ENCODE data around the gene SRGAP2C.
"Not testable (repeated sequence)": the region's sequence is repeated elsewhere in the genome, so short reads cannot be mapped to it uniquely, and the experiment has no call there.

Gene SRGAP2C

DNA sequence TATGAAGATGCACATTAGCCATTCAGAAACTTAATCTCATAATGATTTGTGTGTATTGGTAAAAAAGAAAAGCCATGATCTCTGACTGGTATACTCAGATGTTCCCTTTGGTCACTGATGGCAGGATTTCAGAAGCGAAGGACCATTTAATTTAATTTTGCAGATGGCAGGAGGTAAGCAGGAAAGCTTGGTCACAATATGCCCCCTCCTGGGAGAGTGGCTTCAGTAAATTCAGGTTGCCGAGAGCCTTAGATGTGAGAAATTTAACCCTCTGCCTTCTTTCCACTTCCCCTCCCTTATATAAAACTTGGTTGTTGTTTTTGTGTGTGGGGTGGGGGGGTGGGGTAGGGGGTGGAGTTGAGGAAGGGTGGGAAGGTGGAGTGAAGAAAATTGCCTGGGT is 72.9 kb downstream of the SRGAP2C start:
- POLR2A ChIA-PET (ENCODE audit: low non-redundant PET); CTCF ChIA-PET; H3K27ac ChIP-seq; DNase-seq (ENCODE audit: low spot score): not testable (repeated sequence)

DNA sequence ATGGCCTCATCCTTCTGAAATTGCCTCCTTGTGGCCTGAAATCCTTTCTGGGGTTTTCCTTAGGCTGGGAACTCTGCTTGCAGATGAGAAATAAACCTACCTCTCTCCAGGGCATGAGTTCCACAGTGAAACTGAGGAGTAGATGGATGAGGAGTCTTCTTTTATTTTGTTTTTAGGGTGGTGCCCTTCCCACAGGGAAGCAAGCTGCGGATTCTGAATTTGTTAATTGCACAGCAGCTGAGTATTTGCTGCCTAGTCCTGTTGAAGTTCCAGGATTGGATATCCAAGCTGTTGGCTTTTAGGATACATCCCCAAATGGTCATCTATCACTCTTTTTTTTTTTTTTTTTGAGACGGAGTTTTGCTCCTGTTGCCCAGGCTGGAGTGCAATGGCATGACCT is 73.4 kb downstream of the SRGAP2C start:
- H3K27ac ChIP-seq; CTCF ChIA-PET; POLR2A ChIA-PET (ENCODE audit: low non-redundant PET); DNase-seq (ENCODE audit: low spot score): not testable (repeated sequence)

DNA sequence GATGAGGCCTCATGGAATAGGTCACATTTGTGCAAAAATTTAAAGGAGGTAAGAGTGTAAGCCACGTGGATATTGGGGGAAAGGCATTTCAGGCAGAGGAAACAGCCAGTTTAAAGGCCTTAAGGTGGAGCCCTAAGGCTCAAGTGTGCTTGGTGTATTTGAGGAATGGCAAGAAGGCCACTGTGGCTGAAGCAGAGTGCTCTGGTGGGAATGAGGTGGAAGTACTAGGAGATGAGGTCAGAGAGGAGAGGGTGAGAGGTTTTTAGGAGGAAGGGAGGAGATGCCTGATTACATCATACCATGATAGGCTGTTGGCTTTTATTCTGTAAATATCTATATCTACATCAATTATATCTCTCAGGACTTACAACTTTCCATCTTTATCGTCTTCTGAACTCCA is 75.4 kb downstream of the SRGAP2C start:
- CTCF ChIA-PET; H3K27ac ChIP-seq; DNase-seq (ENCODE audit: low spot score); POLR2A ChIA-PET (ENCODE audit: low non-redundant PET): not testable (repeated sequence)

DNA sequence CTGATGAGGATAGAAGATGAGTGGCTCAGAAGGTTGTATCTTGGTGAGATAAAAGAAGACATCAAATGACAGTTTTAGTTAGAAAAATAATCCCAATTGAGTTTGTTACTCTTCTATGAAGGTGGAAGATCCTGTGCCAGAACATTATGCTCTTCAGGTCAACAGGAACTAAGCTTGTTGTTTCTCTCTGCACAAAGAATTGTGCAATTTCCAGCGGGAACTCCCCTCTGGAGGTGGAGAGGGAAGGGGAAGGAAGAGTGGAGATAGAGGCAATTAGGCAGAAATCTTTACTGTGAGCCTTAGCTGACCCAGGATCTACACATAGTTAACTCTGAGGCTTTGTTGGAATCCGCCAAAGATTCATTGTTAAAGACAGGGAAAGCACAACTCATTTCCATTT is 77.4 kb downstream of the SRGAP2C start:
- H3K27ac ChIP-seq; DNase-seq (ENCODE audit: low spot score); CTCF ChIA-PET; POLR2A ChIA-PET (ENCODE audit: low non-redundant PET): not testable (repeated sequence)

DNA sequence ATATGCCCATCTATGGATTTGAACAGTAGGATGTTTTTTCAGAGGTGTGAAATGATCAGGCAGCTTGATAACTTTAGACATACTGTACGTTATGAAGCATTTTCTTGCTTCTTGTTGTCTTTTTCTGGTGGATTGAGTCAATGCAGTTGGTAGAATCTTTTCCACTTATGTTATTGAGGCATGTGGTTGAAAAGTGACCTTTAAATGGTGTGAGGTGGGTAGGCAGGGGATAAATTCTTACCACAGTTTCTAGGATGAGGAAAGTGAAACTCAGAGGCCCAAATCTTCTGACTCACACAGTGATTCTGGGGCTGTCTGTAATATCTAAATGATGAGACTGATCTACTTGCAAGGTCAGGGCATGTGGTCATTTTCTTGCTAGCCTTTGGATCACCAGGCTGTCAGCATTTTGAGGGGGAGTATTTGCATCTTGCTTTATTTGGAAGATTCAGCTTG is 79.0 kb downstream of the SRGAP2C start:
- DNase-seq (ENCODE audit: low spot score); H3K27ac ChIP-seq; CTCF ChIA-PET; POLR2A ChIA-PET (ENCODE audit: low non-redundant PET): not testable (repeated sequence)

DNA sequence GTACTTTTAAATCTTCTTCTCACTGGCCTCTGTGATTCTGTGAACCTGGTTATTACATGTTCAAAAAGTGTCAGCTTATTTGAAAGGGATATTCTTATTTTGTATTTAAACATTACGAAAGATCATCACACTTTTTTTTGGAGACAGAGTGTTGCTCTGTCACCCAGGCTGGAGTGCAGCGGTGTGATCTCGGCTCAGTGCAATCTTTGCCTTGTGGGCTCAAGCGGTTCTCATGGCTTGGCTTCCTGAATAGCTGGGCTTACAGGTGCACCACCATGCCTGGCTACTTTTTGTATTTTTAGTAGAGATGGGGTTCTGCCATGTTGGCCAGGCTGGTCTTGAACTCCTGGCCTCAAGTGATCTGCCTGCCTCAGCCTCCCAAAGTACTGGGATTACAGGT is 82.3 kb downstream of the SRGAP2C start:
- POLR2A ChIA-PET (ENCODE audit: low non-redundant PET); CTCF ChIA-PET; H3K27ac ChIP-seq; DNase-seq (ENCODE audit: low spot score): not testable (repeated sequence)

DNA sequence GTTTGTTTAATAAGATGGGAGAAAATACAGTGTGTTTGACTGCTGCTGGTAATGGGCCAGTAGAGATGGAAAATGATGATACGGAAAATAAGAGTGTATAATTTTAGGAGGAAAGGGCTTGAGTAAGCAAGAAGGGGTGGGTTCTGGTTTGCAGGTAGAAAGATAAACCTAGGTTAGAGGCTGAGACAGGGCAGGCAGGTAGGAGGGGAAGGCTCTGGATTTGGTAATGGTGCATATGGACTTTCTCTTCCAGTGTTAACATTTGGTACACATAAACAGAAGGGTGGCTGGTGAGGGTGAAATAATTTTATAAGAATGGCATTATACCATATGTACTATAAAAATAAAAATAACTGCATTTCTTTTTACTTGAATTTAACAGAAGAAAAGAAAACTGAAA is 84.5 kb downstream of the SRGAP2C start:
- H3K27ac ChIP-seq; DNase-seq (ENCODE audit: low spot score); POLR2A ChIA-PET (ENCODE audit: low non-redundant PET); CTCF ChIA-PET: not testable (repeated sequence)

DNA sequence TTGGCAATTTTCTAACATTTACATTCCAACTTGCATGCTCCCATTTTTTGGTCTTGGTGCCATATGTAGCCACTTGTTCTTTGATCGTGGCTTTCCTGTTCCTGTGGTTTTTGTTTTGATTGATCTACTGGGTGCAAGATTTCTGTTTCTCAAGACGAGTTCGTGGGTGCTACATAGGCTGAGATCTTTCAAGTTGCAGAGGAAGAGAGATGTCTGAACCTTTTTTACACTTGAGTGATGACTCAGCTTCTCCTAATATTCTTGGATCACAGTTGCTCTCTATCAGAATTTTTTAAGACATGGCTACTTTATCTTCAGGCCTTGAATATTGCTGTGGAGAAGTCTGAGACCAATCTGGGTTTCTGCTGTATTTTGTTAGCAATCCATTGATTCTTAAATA is 85.2 kb downstream of the SRGAP2C start:
- CTCF ChIA-PET; DNase-seq (ENCODE audit: low spot score); POLR2A ChIA-PET (ENCODE audit: low non-redundant PET); H3K27ac ChIP-seq: not testable (repeated sequence)

DNA sequence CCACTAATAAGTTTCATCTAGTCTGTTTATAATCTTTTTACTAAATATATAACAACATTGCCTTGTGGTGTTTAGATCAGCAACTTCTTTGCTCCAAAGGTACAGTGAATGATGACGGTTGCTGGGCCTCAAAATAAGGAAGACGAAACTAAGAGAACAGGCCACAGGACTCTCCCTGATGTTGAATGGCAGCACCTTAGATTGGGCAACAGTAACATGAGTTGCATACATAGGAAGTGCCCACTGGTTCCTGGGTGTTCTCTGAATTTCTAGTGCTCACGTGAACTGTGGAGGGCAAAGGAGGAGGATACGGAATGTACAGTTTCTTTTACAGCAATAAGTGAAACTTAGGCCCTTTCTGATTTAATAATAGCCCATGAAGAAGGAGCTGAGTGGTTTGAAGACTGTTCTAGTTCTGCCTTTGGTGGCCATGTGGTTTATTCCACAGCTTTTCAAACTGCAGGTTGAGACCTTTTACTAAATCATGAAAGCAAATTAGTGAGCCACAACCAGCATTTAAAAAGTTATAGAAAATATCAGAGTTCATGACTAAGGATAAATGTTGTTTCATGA is 86.5 kb downstream of the SRGAP2C start:
- POLR2A ChIA-PET (ENCODE audit: low non-redundant PET); H3K27ac ChIP-seq; DNase-seq (ENCODE audit: low spot score); CTCF ChIA-PET: not testable (repeated sequence)

DNA sequence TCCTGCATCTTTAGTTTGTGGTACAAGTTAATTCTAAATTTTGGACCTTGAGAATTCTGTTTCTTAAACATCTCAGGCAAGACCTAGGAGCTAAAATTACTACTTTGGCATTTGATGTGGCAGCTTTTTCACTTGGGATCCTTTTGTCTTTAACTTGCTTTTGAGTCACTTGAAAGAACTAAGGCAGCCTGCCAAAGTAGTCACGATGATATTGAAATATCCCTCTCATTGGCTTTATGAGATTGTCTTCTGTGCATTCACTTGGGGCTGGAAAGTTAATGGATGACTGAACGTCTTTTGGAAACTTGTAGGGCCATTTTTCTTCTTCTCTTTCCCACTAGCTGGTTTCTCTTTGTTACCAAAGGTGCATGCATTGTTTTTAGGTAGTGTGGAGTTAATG is 90.7 kb downstream of the SRGAP2C start:
- DNase-seq (ENCODE audit: low spot score); H3K27ac ChIP-seq; CTCF ChIA-PET; POLR2A ChIA-PET (ENCODE audit: low non-redundant PET): not testable (repeated sequence)

DNA sequence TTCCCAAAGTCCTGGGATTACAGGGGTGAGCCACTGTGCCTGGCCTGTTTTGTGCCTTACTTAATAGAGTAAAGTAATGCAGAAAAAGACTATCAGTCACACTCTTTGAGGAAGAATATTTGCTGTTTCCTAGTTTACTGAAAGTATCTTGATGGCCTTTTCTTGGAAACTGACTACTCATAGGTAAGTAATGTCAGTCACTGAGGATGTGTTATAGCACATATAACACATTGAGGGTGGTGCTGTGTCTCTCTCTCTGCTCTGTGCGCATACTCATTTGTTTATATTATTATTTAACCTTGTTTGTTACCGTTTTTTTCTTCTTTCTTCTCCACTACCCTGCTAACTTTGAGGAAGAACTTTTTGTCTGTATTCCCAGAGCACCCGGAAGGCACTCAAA is 93.4 kb downstream of the SRGAP2C start:
- CTCF ChIA-PET; DNase-seq (ENCODE audit: low spot score); H3K27ac ChIP-seq; POLR2A ChIA-PET (ENCODE audit: low non-redundant PET): not testable (repeated sequence)

DNA sequence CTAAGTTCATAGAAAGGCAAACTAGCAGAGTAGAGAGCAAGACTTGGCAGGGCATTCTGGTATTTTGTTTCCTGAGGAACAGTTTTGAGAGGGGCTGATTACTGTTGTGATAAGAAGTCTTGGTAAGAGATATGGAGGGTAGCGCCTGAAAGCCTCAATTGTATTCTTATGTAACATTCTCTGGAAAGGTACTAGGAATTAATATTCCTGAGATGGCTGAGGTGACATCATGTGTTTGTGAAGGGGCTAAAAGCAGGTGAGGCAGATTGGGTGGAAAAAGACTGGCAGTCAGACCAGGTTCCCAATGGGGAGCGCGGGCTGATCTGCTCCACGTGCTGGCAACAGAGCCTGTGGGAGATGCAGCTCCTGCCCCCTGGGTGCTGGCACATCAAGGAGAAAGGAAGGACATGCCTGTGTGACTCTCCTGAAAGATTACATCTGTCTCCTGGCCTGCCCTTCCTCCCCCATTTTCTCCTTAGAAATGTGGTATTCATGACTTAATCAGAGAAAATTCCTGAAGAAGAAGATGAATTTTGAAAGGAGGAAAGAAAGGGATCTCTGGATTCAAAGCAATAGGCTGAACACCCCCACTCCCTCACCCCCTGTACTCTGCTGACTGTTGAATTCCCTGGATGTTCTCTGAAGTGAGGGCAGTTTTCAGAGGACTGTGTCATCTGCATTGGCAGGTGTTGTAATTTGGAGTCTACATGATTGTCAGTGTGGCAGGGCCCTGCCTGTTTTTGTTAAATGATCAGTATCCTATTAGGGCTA is 94.2 kb downstream of the SRGAP2C start:
- POLR2A ChIA-PET (ENCODE audit: low non-redundant PET); H3K27ac ChIP-seq; CTCF ChIA-PET; DNase-seq (ENCODE audit: low spot score): not testable (repeated sequence)

DNA sequence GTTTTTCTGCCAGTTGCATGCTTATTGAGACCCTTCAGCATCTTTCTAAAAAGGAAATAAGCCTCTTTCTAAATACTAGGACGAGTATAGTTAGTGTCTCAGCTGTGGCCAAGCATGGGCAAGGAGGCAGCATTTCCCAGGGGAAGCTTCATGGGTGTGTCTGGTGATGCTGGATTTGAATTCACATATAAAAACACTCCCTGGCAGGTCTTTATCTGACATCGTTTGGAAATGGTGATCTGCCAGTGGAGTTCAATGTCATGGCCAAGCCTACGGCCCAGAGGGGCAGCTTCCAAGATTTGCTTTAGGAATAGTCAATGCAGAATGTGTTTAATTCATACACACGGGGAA is 94.7 kb downstream of the SRGAP2C start:
- CTCF ChIA-PET; POLR2A ChIA-PET (ENCODE audit: low non-redundant PET); DNase-seq (ENCODE audit: low spot score); H3K27ac ChIP-seq: not testable (repeated sequence)

DNA sequence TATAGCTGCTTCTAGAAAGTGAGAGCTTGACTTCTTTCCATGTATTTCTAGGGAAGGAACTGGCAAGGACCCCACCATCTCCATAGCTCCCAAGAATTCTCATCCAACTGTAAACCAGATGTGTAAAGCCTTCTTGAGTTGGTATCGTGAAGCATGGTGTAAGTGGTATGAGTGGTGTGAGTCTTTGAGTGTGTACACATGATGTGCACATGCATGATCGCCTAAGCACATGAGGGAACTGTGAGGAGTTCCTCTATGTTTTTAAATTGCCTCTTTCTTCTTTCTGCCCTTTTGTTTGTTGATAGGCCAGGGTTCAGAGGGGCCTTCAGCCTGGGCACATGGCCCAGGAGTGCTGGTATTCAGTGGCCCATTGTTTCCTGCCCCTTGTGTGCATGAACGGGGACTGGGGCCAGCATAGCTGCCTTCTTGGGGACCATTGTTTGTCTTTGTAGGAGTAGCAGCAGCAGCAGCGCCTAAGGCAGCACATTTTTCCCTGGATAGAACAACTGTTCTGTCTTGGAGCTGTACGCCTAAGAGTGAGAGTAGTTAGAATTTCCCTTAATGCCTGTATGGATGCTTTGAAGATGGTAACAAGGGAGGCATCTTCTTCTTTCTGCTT is 96.0 kb downstream of the SRGAP2C start:
- DNase-seq (ENCODE audit: low spot score); CTCF ChIA-PET; POLR2A ChIA-PET (ENCODE audit: low non-redundant PET); H3K27ac ChIP-seq: not testable (repeated sequence)

DNA sequence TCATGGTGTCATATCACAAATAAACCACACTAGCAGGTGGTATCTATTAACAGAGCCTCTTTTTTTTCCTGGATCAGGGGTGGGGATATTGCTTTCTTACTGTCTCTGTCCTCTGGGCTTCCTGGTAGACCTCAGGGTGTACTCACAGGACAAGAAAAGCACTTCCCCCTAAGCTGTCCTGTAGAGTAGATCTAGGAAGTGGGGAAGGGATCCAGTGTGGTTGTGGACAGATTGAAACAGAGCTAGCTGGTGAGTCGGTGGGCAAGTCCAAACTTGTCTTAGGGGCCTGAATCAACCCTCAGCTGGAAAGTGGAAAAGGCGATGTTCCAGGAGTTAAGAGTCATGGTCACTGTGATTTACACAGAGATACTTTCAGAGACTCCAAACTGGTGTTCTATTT is 96.7 kb downstream of the SRGAP2C start:
- H3K27ac ChIP-seq; CTCF ChIA-PET; POLR2A ChIA-PET (ENCODE audit: low non-redundant PET); DNase-seq (ENCODE audit: low spot score): not testable (repeated sequence)

DNA sequence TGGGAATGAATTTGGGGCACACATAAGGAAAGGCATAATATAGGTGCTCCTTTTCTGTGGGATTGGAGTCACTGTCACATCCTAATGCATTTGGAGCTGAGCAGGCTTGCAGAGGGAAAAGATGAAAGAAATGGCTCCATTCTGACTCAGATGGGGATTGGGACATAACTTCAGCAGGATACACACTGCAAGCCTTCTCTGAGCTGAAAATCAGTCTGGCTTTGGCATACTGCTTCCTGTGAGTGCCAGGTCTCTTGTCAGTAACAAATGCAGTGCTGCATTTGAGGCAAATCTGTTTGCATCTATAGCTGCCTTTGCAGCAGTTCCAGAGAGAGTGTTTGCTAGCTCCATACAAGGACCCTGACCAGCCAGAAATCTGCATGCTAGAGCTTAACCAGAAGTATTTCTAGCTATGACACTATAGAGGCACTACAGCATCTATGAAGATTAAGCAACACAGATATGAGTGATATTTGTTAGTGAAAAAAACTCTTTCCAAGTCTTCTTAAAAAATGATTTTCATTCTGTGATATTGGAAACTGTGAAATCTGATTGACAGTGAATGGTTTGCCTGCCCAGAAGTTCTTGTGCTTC is 98.9 kb downstream of the SRGAP2C start:
- H3K27ac ChIP-seq; DNase-seq (ENCODE audit: low spot score); CTCF ChIA-PET; POLR2A ChIA-PET (ENCODE audit: low non-redundant PET): not testable (repeated sequence)

DNA sequence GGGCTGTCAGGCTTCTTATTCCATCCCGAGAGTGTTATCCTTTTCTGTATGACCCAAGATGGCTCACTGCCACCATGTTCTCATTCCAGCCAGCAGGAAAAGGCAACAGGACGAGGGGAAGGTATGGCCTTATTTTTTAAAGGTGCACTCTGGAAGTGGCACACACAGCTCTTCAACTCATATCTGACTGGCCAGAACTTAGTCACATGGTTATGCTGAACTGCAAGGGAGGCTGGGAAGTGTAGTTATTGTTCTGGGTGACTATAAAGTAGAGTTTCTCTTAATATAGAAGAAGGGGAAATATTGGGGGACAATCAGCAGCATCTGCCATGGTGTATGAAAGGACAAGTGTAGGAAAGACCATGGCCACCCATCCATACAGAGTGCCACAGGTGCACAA is 107.8 kb downstream of the SRGAP2C start:
- POLR2A ChIA-PET (ENCODE audit: low non-redundant PET) = not testable (repeated sequence)

More for the DNA sequence above, 107.8 kb downstream of the SRGAP2C start:
- H3K27ac ChIP-seq; DNase-seq (ENCODE audit: low spot score); CTCF ChIA-PET: not testable (repeated sequence)

All from RWPE1 (cell line).